Renal pelvis (tissue), 4 donors: ENCODE measurements around the gene ITIH3. TPM values are rescaled to one million over a fixed set of nuclear protein-coding genes. Genes with fewer than 3 reads are reported as not detected.

ENCODE experiments used
- DNase-seq: peaks from one replicate; pipeline ENCODE4 v3.0.0-alpha.2; 2013
- polyA plus RNA-seq, 3 donors: library from polyadenylated mRNA; unstranded; fragments of 120-200 nt; gene quantifications; one replicate each; pipeline ENCODE4 v1.2.1, GENCODE V29; 2013; ENCODE audit not compliant: insufficient read length in 3 of 3

ITIH3 gene
- polyA plus RNA-seq, 3 donors: 5.5 to 9.5 (median 5.7) TPM

DNA sequence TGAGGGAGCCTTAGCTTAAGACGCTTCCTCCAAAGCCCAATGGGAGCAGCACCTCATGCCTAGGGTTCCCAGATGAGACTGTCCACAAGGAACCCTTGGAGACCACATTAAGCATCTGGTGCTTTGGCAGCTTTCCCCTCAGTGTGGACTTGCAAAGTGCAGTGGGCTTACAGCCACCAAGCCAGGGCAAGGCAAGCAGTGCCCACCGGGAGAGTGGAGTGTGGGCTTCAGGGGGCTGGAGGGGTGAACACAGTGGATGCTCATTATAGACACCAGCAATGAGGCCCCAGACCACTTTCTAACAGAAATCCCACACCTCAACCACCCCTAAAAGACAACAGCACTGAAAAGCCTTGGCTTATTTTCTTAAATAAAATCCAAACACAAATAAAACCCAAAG lies 49.3 kb downstream of the ITIH3 start:
- DNase-seq: no peak

DNA sequence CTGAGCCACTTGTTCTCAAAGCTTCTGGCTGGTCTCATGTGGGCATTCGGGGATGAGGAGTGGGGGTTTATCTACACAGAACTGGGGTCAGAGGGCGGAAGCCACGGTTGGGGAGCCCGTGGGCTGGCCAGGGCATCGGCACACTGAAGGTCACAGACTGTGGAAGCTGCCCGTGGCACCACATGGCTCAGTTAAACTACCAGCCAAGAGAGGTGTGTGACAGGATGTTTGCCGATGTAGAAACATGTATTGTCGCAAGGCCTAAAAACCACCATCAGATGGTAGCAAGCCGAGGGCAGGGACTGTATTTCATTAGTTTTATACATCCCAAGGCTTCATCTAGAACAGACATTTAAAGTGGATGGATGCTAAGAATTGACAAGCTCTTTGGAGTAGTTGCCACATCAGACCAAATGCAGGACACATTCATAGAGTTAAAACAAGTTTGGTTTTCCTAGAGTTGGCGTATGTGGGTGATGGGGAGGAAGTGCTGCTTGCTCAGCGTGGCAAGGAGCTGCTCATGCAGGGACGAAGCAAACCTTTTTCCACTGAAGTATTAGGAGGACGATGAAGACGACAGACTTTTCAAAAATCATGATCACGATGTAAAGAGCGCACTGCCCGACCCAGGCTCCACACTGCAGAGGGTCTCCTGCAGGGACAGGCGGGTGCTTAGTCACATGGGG lies 49.8 kb downstream of the ITIH3 start:
- DNase-seq: no peak

DNA sequence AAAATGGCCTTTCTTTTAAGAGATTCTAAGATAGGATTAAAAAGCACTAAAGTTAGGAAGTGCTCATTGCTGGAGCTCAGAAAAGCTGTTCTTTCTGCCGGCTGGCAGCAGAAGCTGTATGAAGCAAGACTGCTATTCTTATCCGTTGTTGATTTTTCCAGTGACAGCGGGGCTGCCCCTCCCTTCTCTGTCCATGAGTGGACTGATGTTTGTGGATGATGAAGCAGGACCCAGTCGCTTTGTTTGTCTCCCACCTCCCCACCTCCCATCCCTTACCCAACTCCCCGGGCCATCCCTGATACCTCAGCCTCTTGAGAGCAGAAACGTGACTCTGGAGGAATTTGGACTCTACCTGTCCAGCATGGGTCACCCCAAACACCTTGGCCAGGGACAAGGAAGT lies 50.6 kb downstream of the ITIH3 start:
- no peak for DNase-seq

DNA sequence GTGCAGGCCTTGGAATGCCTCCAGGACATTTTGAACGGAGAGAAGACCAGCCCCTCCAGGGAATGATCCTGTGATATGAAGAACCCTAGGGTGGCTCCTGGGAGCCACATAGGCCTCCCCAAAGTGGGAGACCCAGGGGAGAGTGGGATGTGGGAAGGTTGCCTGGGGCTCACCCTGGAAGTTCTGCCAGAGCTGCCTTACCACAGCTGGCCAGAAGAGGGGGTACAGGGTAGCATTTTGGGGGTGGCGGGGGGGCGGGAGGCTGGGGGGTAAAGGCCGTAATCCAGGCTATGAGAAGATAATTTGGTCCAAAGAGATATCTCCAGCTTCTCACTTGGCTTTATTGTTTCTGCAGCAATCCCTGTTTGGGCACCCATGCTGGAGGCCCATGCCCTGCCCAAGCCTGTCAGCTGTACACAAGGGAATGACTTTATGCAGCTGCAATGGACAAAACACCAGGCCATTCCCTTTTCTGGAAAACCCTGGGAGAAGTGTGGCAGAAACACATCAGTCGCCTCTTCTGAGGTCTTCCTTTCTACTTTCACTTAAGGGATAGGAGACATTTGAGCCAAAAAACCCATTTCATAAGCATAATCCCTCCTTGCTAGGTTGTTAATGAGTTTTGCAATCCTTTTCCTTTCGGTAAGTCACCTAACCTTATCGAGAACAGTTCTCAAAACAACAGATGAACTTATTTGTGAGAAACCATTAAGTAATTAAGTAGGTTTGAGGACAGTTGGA lies 51.3 kb downstream of the ITIH3 start:
- no peak for DNase-seq

DNA sequence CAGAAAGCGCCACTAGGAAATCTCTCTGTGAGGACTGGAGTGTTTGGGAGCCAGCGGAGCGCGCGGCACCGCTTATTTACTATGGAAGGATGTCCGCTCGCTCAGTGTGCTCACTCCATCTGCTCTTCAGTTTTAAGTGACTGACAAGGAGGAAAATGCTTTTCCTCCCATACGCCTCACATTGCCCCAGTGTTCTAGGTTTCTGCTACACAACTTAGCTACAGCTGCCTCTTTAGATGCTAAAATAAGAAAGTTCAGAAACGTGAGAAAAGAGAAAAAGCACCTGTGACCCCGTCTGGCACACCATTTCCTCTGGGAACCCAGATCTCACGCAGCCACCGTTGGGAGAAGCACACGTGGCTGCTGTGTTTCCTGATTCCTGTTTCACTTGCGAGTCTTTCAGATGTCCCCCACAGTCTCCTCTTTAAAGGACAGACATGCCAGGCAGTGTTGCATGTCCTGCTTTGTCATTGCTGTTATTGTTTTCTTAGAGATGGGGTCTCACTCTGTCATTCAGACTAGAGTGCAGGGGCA lies 51.9 kb downstream of the ITIH3 start:
- no peak for DNase-seq

DNA sequence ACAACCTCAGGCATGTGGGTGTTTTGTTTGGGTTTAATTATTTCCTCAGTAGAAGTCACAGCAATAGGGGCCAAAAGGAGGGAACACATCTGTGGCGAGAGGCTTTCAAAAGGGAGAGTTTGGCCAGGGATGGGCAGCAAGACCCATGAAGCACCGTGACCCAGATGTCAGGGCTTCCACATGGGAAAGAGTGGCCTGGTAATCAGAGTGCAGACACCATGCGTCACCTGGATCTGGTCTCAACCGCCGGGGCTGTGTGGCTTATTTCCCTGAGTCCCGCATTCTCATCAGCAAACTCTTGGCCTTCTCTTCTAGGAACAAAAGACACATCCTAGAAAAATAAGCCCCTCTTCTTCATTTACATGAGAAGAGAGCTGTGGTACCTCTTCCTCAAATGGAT lies 52.6 kb downstream of the ITIH3 start:
- no peak for DNase-seq

DNA sequence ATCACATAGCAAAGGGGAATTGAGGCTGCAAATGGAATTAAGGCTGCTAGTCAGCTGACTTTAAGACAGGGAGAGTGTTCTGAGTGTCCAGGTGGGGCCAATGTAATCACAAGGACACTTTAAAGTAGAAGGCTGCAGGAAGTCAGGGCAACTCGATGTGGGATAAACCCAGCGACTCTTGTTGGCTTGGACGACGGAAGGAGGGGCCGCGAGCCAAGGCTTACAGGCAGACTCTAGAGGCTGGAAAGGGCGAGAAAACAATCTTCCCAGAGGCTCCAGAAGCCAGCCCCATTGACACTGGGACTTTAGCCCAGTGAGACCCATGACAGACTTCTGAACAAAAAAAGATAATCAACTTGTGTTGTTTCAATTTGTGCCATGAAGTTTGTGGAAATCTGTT lies 53.1 kb downstream of the ITIH3 start:
- DNase-seq: no peak

DNA sequence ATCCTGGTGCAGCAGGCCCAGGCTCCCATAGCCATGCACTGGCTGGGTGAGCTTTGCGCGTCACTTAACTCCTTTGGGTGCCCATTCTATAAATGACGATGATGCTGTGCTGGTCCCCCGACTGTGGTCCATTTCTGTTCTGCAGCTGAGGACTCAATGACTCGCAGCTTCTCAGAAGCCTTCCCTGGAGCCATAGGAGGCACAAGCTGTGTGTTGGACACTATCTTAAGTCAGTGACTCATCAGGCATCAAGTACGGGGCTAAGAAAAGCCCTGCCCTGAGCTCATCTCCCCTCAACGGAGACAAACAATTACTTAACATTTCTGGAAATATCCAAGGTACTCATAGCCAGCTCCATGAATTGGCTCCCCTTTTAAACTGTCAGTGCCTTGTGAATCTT lies 54.0 kb downstream of the ITIH3 start:
- no peak for DNase-seq

DNA sequence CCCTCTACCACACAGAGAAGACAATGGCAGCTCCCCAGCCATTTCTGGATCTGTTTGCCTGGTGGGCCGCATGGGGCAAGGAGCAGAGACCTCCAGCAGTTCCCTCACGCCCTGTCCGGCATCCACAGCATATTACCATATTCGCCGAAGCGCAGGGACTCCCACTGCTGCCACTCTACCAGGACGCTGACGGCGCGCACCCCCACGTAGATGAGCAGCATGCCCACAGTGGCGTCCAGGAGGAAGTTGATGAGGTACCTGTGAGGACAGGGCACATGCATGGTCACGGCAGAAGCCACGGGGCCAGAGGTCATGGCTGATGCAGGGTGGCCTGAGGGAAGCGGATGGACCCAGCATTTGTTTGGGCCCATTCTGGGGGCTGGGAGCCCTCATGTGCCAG lies 55.1 kb downstream of the ITIH3 start:
- no peak for DNase-seq

DNA sequence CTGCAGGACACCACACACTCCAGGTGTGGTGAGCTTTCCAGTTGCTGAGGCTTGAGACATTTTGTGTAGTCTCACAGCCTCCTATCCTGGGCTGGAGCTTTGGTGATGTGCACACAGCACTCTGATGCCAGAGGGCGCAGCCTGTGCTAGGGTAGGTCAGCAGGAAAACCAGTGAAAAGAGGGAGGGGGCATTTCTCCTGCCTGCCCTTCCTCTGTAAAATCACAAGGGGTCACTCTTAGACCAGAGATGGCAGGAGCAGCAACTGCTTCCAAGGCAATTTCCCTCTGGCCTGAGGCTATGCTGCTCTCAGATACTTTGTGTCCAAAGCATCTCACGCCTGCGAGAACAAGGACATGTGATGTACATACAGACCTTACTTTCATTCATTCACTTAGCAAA lies 56.8 kb downstream of the ITIH3 start:
- no peak for DNase-seq

DNA sequence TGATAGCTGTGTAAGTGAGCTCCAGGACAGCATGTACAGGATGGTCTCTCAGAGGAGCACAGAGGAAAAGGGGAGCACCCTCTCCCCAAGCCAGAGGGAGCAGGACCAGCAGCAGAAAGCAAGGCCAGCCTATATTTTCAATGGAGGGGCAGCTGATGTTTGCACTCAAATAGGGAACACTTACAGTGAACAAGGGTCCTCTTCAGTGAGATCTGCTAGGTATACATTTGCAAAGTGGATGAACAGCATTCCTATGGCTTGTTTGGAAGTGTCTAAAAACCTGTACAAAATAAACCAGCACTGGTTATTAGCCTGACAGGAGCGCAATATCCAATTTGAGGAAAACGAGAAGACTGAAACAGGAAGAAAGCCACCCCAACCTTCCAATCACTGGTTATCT lies 57.8 kb downstream of the ITIH3 start:
- no peak for DNase-seq

DNA sequence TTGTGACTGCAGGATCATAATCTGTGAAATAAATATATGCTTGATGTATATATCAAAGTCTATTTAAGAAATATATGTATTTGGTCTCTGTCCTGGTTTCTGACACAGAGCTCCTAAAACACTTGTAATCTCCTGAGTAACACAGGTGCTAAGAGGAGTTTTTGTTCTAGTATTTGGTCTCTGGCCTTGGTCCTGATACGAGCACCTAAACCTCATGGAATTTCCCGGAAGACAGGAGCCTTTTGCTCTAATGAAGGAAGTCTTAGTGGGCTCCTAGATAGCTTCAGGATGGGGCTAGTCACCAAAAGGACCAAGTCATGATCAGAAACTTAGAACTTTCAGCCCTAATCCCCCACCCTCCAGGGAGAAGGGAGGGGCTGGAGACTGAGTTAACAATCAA lies 59.4 kb downstream of the ITIH3 start:
- DNase-seq: peak; percentile 24

DNA sequence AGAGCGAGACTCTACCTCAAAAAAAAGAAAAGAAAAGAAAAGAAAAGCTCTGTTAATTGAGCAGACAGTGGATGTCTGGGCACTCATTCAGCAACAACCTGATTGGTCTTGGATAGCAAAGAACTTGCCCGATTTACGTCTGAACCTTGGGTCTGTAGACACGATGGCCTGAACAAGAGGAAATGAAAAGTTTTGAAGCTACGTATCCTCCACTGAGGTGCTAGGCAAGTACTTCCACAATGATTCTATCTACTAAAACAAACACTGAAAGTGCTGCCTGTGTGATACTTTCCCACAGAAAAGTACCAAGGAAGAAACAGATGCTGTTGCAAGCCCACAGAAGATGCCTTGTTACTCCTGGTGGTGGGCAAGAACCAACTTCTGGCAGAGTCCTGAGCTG lies 62.1 kb downstream of the ITIH3 start:
- DNase-seq: no peak

DNA sequence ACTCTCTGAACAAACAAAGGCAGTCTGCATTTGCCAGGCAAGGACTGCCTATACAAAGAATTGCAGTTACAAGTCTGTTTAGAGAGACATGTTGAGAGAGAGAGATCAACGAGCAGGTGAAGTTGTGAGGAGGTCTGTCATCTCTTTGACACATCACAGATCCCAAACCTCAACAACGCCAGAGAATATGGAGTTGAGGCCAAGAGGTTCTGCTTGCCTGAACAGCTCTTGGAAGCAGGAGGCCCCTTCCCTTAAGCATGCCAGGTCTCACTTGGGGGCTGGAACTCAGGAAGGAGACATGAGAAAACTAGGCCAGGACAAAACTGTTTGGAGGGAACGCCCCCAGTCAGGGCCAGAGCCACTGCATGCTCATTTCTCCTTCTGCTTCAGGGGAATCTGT lies 62.5 kb downstream of the ITIH3 start:
- no peak for DNase-seq

DNA sequence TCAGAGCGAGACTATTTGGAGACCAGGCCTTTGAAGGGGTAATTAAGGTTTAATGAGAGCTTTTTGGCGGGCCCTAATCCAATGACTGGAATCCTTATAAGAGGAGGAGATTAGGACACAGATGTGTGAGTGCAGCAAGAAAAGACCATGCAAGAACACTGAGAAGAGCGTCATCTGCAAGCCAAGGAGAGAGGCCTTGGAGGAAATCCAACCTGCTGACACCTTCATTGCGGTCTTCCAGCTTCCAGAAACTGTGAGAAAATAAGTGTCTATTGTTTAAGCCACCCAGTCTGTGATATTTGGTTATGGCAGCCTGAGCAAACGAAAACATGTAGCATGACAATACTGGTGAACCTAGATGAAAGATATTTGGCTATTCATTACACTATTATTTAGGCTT lies 63.3 kb downstream of the ITIH3 start:
- no peak for DNase-seq

Other genes with a start within 250 kb of the ITIH3 start
- 10 to 100 TPM; 56.4 to 60.4 (median 59.4) TPM for gene PBRM1, start 108.9 kb upstream of the ITIH3 start, polyA plus RNA-seq
- gene GNL3, start 108.8 kb upstream of the ITIH3 start, polyA plus RNA-seq: 100 to 1,000 TPM in 2 of 3 donors, 10 to 100 TPM in 1; 92.6 to 111 (median 106) TPM
- 100 to 1,000 TPM; 122 TPM for gene GLT8D1, start 89.0 kb upstream of the ITIH3 start, polyA plus RNA-seq
- gene SPCS1, start 88.7 kb upstream of the ITIH3 start, polyA plus RNA-seq: 100 to 1,000 TPM; 144 to 155 (median 155) TPM
- gene NEK4, start 23.9 kb upstream of the ITIH3 start, polyA plus RNA-seq: 10 to 100 TPM; 24.2 to 35.7 (median 29.2) TPM
- under 1 TPM in 1 of 3 donors, not detected in 2; 0.12 TPM for gene ITIH1, start 17.2 kb upstream of the ITIH3 start, polyA plus RNA-seq
- gene ITIH4, start 35.9 kb downstream of the ITIH3 start, polyA plus RNA-seq: 10 to 100 TPM in 2 of 3 donors, 1 to 10 TPM in 1; 7.0 to 14.9 (median 12.4) TPM
- 1 to 10 TPM in 2 of 3 donors, under 1 TPM in 1; 0.75 to 1.4 (median 1.3) TPM for gene MUSTN1, start 40.2 kb downstream of the ITIH3 start, polyA plus RNA-seq
- 10 to 100 TPM; 15.9 to 17.9 (median 16.6) TPM for gene STIMATE, start 102.8 kb downstream of the ITIH3 start, polyA plus RNA-seq